Fibroblast of lung (primary cell): ENCODE data around the gene HPSE2. TPM values are rescaled to one million over a fixed set of nuclear protein-coding genes. Genes with fewer than 3 reads are reported as not detected.

Experiments used
- DNase-seq, 2 donors: peaks; one replicate each; pipeline versions ENCODE4 v3.0.0 to v3.0.0-alpha.2; 2010; ENCODE audit warnings: low read depth in 2 of 2
- H2AFZ ChIP-seq: 2 replicates; pipeline ENCODE4 v1.5.1; 2012; ENCODE audit warnings: low read length, control low read depth, inconsistent platforms
- H3K27ac ChIP-seq: 2 replicates; pipeline ENCODE4 v1.5.1; 2011; ENCODE audit warnings: low read length, control low read depth; ENCODE audit not compliant: insufficient read depth
- H3K27me3 ChIP-seq: 2 replicates; pipeline ENCODE4 v1.5.1; 2011; ENCODE audit warnings: mild to moderate bottlenecking, low read length; ENCODE audit not compliant: control insufficient read depth, insufficient read depth
- H3K36me3 ChIP-seq: 2 replicates; pipeline ENCODE4 v1.5.1; 2011; ENCODE audit warnings: low read length; ENCODE audit not compliant: control insufficient read depth, insufficient read depth
- H3K4me1 ChIP-seq: 2 replicates; pipeline ENCODE4 v1.5.1; 2011; ENCODE audit warnings: low read length; ENCODE audit not compliant: control insufficient read depth, insufficient read depth; ENCODE audit errors: extremely low read depth
- H3K4me2 ChIP-seq: 2 replicates; pipeline ENCODE4 v1.5.1; 2011; ENCODE audit warnings: low read length, control low read depth; ENCODE audit not compliant: insufficient read depth; ENCODE audit errors: extremely low read depth
- H3K4me3 ChIP-seq, 4 experiments: fragments of 200-600 bp in 1 of 4; sonication (generic) in 1 of 4; replicated peaks in 1 of 4; 2 replicates each; pipeline ENCODE4 v1.5.1; 2011 to 2016; ENCODE audit warnings: low read length in 4 of 4, low read depth in 3 of 4, mild to moderate bottlenecking in 3 of 4, control low read depth in 2 of 4, inconsistent platforms in 1 of 4, mixed read lengths in 1 of 4; ENCODE audit not compliant: insufficient read depth in 1 of 4; ENCODE audit errors: control extremely low read depth in 1 of 4
- H3K79me2 ChIP-seq: 2 replicates; pipeline ENCODE4 v1.5.1; 2012; ENCODE audit warnings: mild to moderate bottlenecking, low read length, inconsistent platforms; ENCODE audit not compliant: control insufficient read depth, insufficient read depth
- H3K9ac ChIP-seq: 2 replicates; pipeline ENCODE4 v1.5.1; 2011; ENCODE audit warnings: mild to moderate bottlenecking, low read length, control low read depth; ENCODE audit not compliant: insufficient read depth
- H3K9me3 ChIP-seq: 2 replicates; pipeline ENCODE4 v1.5.1; 2012; ENCODE audit warnings: low read depth, low read length; ENCODE audit not compliant: control insufficient read depth, insufficient read depth
- H4K20me1 ChIP-seq: 2 replicates; pipeline ENCODE4 v1.5.1; 2011; ENCODE audit warnings: low read length; ENCODE audit not compliant: control insufficient read depth, insufficient read depth; ENCODE audit errors: extremely low read depth
- CTCF ChIP-seq, 2 donors: IDR thresholded peaks in 1 of 2; conservative IDR thresholded peaks in 1 of 2; 1 replicate in 1 of 2; 2 replicates in 1 of 2; pipeline ENCODE4 v1.5.1; 2011 to 2012; ENCODE audit warnings: low read length in 2 of 2, control low read depth in 1 of 2, inconsistent platforms in 1 of 2, low read depth in 1 of 2, mild to moderate bottlenecking in 1 of 2
- EZH2 ChIP-seq: IDR thresholded peaks from 2 replicates; pipeline ENCODE4 v1.5.1; 2012; ENCODE audit warnings: low read length, control low read depth, mild to moderate bottlenecking; ENCODE audit errors: missing control alignments
- polyA plus RNA-seq, 2 donors: library from polyadenylated mRNA; depleted of rRNA in 1 of 2; stranded (reverse) in 1 of 2; unstranded in 1 of 2; fragments of >200 nt; gene quantifications; 2 replicates each; pipeline ENCODE4 v1.2.1, GENCODE V29; 2011 to 2012; ENCODE audit warnings: missing spikeins in 1 of 2
- total RNA-seq: library from RNA; depleted of rRNA; stranded (reverse); fragments of >200 nt; gene quantifications from 2 replicates; pipeline ENCODE4 v1.2.1, GENCODE V29; 2014

HPSE2 gene
- total and polyA plus RNA-seq, 2 donors (not counting 1 experiment from before 2014, with no cell fraction given) = 0.02 to 0.17 TPM

GRCh38 chr10:98599032-98599610 is 636.5 kb downstream of the HPSE2 start:
- Histone ChIP-seq H4K20me1 (no peaks in the 10 kb centered on the region), H3K4me3 (no peak overlapping the region), H3K4me1 (no peaks in the 10 kb centered on the region), H3K9ac (no peak overlapping the region), H3K4me2 (no peak overlapping the region), H3K27ac (no peak overlapping the region), H3K36me3 (no peaks in the 10 kb centered on the region), H3K79me2 (no peaks in the 10 kb centered on the region), H3K9me3 (no peaks in the 10 kb centered on the region), H2AFZ (no peak overlapping the region), H3K27me3 (no peaks in the 10 kb centered on the region)
- DNase-seq = no peak
- TF ChIP-seq CTCF (conservative IDR thresholded peaks at IDR 0.05 in 1 of 2, IDR thresholded peaks at IDR 0.05 in 1 of 2; ENCODE audit: low read depth in 1 of 2, low read length in 2 of 2) (no peak), EZH2 (no peak)

- no peak for TF ChIP-seq EZH2
- no peak for TF ChIP-seq CTCF (conservative IDR thresholded peaks at IDR 0.05 in 1 of 2, IDR thresholded peaks at IDR 0.05 in 1 of 2; ENCODE audit: low read depth in 1 of 2, low read length in 2 of 2)
- no peaks in the 10 kb centered on the region for H3K79me2 ChIP-seq
These were observed 639.2 kb downstream of the HPSE2 start for GRCh38 chr10:98596404-98596803.

GRCh38 chr10:98589691-98590090 is 646.0 kb downstream of the HPSE2 start:
- H3K79me2 ChIP-seq = no peaks in the 10 kb centered on the region
- no peaks in the 10 kb centered on the region for H3K27me3 ChIP-seq
- DNase-seq = no peak
- H2AFZ ChIP-seq = no peak overlapping the region
- no peaks in the 10 kb centered on the region for H3K36me3 ChIP-seq
- H4K20me1 ChIP-seq = no peaks in the 10 kb centered on the region
- H3K9ac ChIP-seq = no peak overlapping the region
- no peak overlapping the region for H3K4me3 ChIP-seq
- H3K4me1 ChIP-seq = no peaks in the 10 kb centered on the region
- no peak overlapping the region for H3K4me2 ChIP-seq
- TF ChIP-seq EZH2 (no peak), CTCF (conservative IDR thresholded peaks at IDR 0.05 in 1 of 2, IDR thresholded peaks at IDR 0.05 in 1 of 2; ENCODE audit: low read depth in 1 of 2, low read length in 2 of 2) (no peak)
- H3K27ac ChIP-seq = no peak overlapping the region
- H3K9me3 ChIP-seq = no peaks in the 10 kb centered on the region

More at GRCh38 chr10:98596404-98596803, 639.2 kb downstream of the HPSE2 start:
- Histone ChIP-seq H3K36me3 (no peaks in the 10 kb centered on the region), H3K27me3 (no peaks in the 10 kb centered on the region), H3K9ac (no peak overlapping the region), H3K4me1 (no peaks in the 10 kb centered on the region), H3K4me2 (no peak overlapping the region), H3K9me3 (no peaks in the 10 kb centered on the region), H2AFZ (no peak overlapping the region), H3K4me3 (no peak overlapping the region), H4K20me1 (no peaks in the 10 kb centered on the region), H3K27ac (no peak overlapping the region)
- no peak for DNase-seq
